Activated CD8-positive, alpha-beta memory T cell treated with anti-CD3 and anti-CD28 coated beads, Interleukin-2, amount 50 U/mL, for 24 hours (primary cell): ENCODE measurements around the gene ZFYVE26.
"Not testable (repeated sequence)": the region's sequence is repeated elsewhere in the genome, so short reads cannot be mapped to it uniquely, and the experiment has no call there.

ENCODE experiments used
- DNase-seq: peaks from one replicate; pipeline ENCODE4 v3.0.0-alpha.2; 2020; ENCODE audit errors: extremely low read depth

ZFYVE26 gene

DNA sequence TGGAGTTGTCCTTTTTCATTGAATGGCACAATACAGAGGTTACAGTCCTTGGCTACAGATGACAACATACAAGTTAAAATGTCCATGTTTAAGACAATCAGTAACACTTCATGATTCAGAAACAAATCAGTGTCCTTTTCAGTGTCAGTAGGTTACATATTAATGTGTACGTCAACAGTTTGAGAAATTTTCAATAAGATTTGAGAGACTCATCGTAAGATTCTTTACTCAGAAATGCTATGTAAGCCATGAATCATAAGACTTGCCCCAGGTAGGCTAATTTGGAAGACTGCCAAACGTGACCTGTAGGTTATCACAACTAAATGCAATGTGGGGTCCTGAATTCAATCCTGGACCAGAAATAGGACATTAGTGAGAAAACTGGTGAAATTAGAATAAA is 111.2 kb downstream of the ZFYVE26 start:
- no peak for DNase-seq

DNA sequence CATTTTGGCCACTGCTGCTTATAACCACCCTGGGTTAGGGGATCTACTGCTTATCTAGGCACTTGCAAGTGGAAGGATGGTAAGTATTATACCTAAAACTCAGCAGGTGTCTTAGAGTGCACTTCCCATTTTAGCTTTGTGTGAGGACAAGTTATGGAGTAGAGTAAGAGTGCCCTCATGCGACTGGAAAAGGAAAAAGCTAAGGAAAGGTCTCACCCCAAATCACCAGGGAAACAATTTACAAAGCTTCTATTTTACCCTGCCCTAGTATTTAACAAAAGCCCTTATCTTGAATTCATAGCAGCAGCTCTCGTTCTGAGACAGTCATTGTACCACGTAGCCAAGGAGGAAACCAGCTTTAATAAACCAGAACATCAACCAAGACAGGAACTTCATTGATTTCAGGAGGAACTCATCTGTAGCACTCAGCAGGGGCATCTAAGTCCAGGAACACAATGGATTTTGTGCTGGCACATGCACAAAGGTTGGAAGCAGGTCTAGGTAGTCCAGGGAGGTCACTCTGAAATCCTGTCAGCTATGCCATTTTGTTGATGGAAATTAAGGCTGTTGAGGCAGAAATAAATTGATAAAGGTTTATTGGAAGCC is 111.8 kb downstream of the ZFYVE26 start:
- DNase-seq, result no peak

DNA sequence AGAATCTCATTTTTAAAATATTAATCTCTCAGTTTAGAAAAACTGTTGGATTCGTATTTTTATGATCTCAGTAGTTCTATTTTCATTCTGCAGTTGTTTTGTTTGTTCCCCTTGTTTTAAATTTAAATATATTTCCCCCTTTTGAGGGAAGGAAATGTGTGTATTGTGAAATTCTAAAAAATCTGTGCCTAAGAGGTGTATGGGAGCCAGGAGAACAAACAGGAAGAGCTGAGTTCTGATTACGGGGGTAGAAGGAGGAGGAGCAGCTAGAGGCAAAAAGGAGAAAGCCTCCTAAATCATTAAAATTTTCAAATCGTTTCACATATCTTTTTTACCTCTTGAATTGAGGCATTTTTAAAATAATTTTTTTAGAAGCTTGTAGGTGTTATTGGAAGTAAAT is 112.4 kb downstream of the ZFYVE26 start:
- no peak for DNase-seq

DNA sequence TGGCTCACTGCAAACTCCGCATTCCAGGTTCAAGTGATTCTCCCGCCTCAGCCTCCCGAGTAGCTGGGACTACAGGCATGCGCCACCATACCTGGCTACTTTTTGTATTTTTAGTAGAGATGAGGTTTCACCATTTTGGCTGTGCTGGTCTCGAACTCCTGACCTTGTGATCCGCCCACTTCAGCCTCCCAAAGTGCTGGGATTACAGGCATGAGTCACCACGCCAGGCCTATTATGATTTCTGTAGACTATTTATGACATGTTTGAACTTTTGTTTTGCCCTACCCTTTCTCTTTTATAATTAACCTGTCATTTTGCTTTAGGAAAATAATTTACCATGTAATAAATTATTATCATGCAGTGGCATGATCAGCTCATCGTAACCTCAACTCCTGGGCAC is 114.9 kb downstream of the ZFYVE26 start, which contains the start of gene RDH12:
Gene RDH12 (plus strand): TSS at position 395 of the 400 bp plus-strand sequence. CDS start 20,757 bp downstream, outside the sequence.
- DNase-seq, result not testable (repeated sequence)

DNA sequence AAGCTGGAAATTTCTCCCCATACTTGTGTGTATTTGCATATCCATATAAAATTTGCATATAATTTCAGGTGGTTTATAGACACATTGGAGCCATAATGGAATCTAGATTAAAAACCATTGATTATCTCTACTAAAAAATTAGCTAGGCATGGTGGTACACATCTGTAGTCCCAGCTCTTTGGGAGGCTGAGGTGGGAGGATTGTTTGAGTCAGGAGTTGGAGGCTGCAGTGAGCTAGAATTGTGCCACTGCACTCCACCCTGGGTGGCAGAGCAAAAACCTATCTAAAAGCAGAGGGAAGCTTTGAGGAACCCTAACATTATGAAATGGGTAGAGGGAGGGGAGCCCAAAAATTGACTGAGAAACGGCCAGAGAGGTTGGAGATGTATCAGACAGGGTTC is 118.2 kb downstream of the ZFYVE26 start:
- DNase-seq, result no peak

DNA sequence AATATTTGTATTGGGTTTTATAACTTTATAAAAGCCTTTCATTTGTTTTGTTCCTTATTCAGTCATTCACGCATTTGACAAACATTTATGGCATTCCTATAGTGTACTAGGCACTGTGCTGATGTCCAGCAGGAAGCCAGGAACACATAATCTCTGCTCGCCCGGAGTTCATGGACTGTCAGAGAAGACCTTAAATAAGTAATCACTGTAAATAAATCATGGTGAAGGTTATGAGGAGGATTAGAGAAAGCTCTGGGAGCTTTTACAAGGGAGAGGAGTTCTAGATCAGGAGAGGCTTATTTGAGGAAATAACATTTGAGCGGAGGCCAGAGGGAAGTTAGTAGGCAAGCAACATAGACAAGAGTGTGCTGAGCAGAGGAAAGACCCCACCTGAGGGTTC is 119.4 kb downstream of the ZFYVE26 start:
- no peak for DNase-seq
